Dedifferentiated amniotic fluid mesenchymal stem cell (primary cell): ENCODE measurements around the gene CEP95.
"Not testable (repeated sequence)": the region's sequence is repeated elsewhere in the genome, so short reads cannot be mapped to it uniquely, and the experiment has no call there.

Source experiments
- DNase-seq: peaks from one replicate; pipeline ENCODE4 v3.0.0-alpha.2; 2016; ENCODE audit errors: extremely low spot score

CEP95 gene

GRCh38 chr17:64495300-64495699 is 11.5 kb upstream of the CEP95 start:
- DNase-seq, result not testable (repeated sequence)

GRCh38 chr17:64496348-64496785 is 10.4 kb upstream of the CEP95 start:
- no peak for DNase-seq

GRCh38 chr17:64496786-64497564 is 9.8 kb upstream of the CEP95 start, which contains the start of gene POLG2:
Gene POLG2 (minus strand): TSS chr17:64497054. CDS start chr17:64496968, 86 bp downstream.
- peak; percentile 86 for DNase-seq

- no peak for DNase-seq
These were observed 9.2 kb upstream of the CEP95 start for GRCh38 chr17:64497565-64498035.

- no peak for DNase-seq
These were observed 8.2 kb upstream of the CEP95 start for GRCh38 chr17:64498308-64499203.

- DNase-seq, result no peak
These were observed 6.8 kb upstream of the CEP95 start for GRCh38 chr17:64499805-64500486.

- DNase-seq, result no peak
These were observed 6.3 kb upstream of the CEP95 start for GRCh38 chr17:64500487-64500859.

- no peak for DNase-seq
These were observed 5.7 kb upstream of the CEP95 start for GRCh38 chr17:64500862-64501765.

- DNase-seq, result no peak
These were observed 4.8 kb upstream of the CEP95 start for GRCh38 chr17:64502021-64502420.

- DNase-seq, result no peak
These were observed 4.0 kb upstream of the CEP95 start for GRCh38 chr17:64502809-64503208.

GRCh38 chr17:64503341-64503740 is 3.4 kb upstream of the CEP95 start:
- DNase-seq, result no peak

GRCh38 chr17:64503821-64504768 is 2.7 kb upstream of the CEP95 start:
- no peak for DNase-seq

- DNase-seq, result no peak
These were observed 1.9 kb upstream of the CEP95 start for GRCh38 chr17:64504769-64505339.

GRCh38 chr17:64505340-64506200 is 1.2 kb upstream of the CEP95 start:
- peak; percentile 81 for DNase-seq

GRCh38 chr17:64506201-64506575 is 589 bp upstream of the CEP95 start, which contains the start of gene DDX5:
Gene DDX5 (minus strand): TSS chr17:64506289. CDS start chr17:64506119, 170 bp downstream.
- DNase-seq, result peak; percentile 93

GRCh38 chr17:64507413-64507782 is 621 bp downstream of the CEP95 start:
- DNase-seq, result peak; percentile 89

GRCh38 chr17:64508683-64509082 is 1.9 kb downstream of the CEP95 start:
- DNase-seq, result no peak

- no peak for DNase-seq
These were observed 2.4 kb downstream of the CEP95 start for GRCh38 chr17:64509179-64509578.
